22Rv1 (cell line): ENCODE data around the gene SLIT1.

ENCODE experiments used
- CTCF ChIP-seq: fragments of 450-650 bp; IDR thresholded peaks from 2 replicates; pipeline ENCODE4 v1.5.1; 2017; ENCODE audit warnings: mild to moderate bottlenecking
- ZFX ChIP-seq: fragments of 450-650 bp; IDR thresholded peaks from 2 replicates; pipeline ENCODE4 v1.6.1; 2017; ENCODE audit warnings: antibody characterized with exemption, borderline replicate concordance

GRCh38 chr10:97150616-97151015 lies 35.1 kb downstream of the SLIT1 start:
- no peak for TF ChIP-seq CTCF
- TF ChIP-seq ZFX: no peak
